GM12865 (cell line): ENCODE data around the gene ZNF440.
"Not testable (repeated sequence)": the region's sequence is repeated elsewhere in the genome, so short reads cannot be mapped to it uniquely, and the experiment has no call there.

ENCODE experiments used
- DNase-seq: peaks from one replicate; pipeline ENCODE4 v3.0.0; 2010; ENCODE audit warnings: low read depth
- H3K4me3 ChIP-seq: 2 replicates; pipeline ENCODE4 v1.5.1; 2011; ENCODE audit warnings: mild to moderate bottlenecking, low read depth, low read length, control low read depth
- TF ChIP-seq, protein P1 (sequence below): IDR thresholded peaks from 2 replicates; pipeline ENCODE4 v1.5.1; 2011; ENCODE audit warnings: low read length, control low read depth, low read depth, inconsistent platforms; ENCODE audit not compliant: insufficient read depth; ENCODE audit errors: missing control alignments

ZNF440 gene

DNA sequence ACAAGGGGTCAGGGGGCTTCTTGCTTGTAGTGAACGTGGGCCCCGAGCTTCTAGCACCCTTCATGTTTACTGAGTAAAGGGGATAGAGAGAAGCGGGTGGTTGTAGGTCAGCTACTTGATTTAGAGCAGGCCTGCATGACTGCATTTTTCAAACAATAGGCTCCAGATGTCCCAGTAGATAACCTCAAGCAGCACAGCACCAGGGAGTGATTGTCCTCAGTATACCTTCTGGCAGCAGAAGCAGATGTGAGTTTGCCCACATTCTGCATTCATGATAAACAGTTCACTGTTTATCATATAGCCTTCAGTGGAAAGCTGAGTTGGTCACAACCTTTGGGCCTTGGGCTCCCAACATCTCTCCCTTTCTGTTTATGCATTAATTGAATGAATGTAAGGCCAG is 39.3 kb downstream of the ZNF440 start:
- TF ChIP-seq, protein P1, sequence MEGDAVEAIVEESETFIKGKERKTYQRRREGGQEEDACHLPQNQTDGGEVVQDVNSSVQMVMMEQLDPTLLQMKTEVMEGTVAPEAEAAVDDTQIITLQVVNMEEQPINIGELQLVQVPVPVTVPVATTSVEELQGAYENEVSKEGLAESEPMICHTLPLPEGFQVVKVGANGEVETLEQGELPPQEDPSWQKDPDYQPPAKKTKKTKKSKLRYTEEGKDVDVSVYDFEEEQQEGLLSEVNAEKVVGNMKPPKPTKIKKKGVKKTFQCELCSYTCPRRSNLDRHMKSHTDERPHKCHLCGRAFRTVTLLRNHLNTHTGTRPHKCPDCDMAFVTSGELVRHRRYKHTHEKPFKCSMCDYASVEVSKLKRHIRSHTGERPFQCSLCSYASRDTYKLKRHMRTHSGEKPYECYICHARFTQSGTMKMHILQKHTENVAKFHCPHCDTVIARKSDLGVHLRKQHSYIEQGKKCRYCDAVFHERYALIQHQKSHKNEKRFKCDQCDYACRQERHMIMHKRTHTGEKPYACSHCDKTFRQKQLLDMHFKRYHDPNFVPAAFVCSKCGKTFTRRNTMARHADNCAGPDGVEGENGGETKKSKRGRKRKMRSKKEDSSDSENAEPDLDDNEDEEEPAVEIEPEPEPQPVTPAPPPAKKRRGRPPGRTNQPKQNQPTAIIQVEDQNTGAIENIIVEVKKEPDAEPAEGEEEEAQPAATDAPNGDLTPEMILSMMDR, result no peak
- H3K4me3 ChIP-seq, result no peak overlapping the region
- DNase-seq, result no peak

DNA sequence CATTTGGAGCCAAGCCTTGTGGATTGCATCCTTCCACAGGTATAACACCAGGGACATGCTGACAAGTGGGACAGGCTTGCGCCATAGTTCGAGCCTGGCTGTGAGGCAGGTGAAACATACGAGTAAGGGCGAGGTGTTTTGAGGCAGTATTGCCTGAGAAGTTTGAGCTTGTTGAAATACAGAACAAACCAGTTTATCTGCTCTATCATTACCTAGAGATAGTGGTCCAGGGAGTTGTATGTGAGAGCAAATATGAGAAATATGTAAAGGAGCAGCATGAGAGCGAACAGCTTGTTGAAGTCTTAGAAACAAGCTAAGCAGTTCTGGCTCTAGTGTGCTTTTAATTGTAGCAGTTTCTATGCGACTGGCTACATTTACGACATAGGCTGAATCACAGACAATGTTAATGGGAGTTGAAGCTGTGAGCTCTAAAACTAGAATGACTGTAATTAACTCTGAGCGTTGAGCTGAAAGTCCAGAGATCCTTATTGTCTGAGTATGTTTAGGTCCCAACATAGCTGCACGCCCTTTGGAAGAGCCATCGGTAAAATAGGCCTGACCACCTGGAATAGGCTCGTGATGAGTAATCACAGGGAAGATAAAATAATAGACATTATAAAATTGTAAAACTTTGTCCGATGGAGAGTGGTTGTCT is 42.6 kb downstream of the ZNF440 start:
- no peak for DNase-seq
- TF ChIP-seq, protein P1, result no peak
- H3K4me3 ChIP-seq, result no peak overlapping the region

DNA sequence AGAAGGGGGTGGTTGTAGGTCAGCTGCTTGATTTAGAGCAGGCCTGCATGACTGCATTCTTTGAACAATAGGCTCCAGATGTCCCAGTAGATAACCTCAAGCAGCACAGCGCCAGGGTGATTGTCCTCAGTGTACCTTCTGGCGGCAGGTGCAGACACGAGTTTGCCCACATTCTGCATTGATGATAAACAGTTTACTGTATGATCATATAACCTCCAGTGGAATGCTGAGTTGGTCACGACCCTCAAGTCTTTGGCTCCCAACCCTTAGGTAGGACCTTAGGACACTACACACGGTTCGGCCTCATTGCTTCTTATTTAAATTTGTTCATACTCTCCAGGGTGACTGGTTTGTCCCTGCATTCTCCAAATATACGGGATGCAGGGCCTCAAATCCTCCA is 46.6 kb downstream of the ZNF440 start:
- H3K4me3 ChIP-seq, result no peak overlapping the region
- no peak for DNase-seq
- TF ChIP-seq, protein P1, result no peak

DNA sequence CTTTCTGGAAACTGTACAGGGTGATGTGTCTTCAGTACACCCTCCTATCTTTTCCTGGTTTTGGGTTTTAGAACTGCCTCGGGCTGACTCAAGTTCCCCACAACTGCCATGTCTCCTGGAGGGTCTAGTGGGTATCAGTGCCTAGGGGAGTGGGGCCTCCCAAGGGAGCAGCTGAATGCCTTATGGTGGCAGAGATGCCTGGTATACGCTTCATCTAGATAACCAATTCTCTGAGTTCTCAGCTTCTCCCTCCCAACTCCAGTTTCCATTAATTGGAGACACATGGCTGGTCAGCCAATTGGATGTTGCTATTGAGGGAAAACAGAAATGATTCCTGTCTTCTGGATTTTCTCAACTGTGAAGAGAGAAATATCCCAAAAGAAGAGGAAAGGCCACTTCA is 47.2 kb downstream of the ZNF440 start:
- no peak overlapping the region for H3K4me3 ChIP-seq
- TF ChIP-seq, protein P1, result no peak
- no peak for DNase-seq

DNA sequence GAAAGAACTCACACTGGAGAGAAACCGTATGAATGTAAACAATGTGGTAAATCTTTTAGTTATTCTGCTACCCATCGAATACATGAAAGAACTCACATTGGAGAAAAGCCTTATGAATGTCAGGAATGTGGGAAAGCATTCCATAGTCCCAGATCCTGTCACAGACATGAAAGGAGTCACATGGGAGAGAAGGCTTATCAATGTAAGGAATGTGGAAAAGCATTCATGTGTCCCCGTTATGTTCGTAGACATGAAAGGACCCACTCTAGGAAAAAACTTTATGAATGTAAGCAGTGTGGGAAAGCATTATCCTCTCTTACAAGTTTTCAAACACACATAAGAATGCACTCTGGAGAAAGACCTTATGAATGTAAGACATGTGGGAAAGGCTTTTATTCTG is 53.7 kb downstream of the ZNF440 start:
- DNase-seq, H3K4me3 ChIP-seq: not testable (repeated sequence)

DNA sequence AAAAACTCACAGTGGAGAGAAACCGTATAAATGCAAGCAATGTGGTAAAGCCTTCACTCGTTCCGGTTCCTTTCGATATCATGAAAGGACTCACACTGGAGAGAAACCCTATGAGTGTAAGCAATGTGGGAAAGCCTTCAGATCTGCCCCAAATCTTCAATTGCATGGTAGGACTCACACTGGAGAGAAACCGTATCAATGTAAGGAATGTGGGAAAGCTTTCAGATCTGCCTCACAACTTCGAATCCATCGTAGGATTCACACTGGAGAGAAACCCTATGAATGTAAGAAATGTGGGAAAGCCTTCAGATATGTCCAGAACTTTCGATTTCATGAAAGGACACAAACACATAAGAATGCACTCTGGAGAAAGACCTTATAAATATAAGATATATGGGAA is 54.1 kb downstream of the ZNF440 start:
- no peak overlapping the region for H3K4me3 ChIP-seq
- TF ChIP-seq, protein P1, result no peak
- no peak for DNase-seq

DNA sequence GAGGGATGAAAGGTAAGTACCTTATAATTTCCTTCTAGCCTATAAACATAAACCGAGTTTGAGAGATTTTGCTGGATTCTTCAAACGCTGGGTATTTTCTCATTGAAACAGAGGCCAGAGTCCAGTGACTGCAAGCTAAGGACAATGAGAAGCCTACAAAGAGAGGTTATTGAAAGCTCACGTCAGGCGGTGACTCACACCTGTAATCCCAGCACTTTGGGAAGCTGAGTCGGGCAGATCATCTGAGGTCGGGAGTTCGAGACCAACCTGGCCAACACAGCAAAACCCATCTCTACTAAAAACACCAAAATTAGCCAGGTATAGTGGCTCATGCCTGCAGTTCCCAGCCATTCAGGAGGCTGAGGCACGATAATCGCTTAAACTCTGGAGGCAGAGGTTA is 58.6 kb downstream of the ZNF440 start:
- no peak overlapping the region for H3K4me3 ChIP-seq
- DNase-seq, result no peak
- TF ChIP-seq, protein P1, result no peak
